Measurements from ENCODE around the gene TPSG1.
"Not testable (repeated sequence)": the region's sequence is repeated elsewhere in the genome, so short reads cannot be mapped to it uniquely, and the experiment has no call there.

DNA sequence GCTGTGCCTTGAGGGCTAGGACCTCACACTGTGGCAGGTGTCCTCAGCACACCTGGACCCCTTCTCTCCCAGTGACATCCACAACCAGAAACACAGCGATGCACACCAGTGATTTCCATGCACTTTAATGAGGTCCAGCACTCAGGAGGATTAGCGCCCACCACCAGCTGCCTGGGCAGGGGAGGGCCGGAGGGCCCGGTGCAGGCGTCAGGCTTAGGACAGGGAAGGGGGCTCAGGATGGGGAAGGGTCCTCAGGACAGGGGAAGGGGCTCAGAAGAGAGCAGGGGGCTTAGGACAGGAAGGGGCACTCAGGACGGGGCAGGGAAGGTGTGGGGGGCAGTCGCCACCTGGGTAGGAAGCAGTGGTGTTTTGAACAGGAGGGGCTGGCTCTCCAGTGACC lies 3.2 kb upstream of the TPSG1 start:
- TF ChIP-seq, protein P1, sequence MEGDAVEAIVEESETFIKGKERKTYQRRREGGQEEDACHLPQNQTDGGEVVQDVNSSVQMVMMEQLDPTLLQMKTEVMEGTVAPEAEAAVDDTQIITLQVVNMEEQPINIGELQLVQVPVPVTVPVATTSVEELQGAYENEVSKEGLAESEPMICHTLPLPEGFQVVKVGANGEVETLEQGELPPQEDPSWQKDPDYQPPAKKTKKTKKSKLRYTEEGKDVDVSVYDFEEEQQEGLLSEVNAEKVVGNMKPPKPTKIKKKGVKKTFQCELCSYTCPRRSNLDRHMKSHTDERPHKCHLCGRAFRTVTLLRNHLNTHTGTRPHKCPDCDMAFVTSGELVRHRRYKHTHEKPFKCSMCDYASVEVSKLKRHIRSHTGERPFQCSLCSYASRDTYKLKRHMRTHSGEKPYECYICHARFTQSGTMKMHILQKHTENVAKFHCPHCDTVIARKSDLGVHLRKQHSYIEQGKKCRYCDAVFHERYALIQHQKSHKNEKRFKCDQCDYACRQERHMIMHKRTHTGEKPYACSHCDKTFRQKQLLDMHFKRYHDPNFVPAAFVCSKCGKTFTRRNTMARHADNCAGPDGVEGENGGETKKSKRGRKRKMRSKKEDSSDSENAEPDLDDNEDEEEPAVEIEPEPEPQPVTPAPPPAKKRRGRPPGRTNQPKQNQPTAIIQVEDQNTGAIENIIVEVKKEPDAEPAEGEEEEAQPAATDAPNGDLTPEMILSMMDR (conservative IDR thresholded peaks at IDR 0.05; ENCODE audit: low read depth, low read length), result not testable (repeated sequence)
- TF ChIP-seq EZH2 (IDR thresholded peaks at IDR 0.05; ENCODE audit: borderline replicate concordance, low read depth, low read length, poor library complexity, severe bottlenecking), result not testable (repeated sequence)

Measured in A673 (cell line).